HepG2 (cell line): Measurements from ENCODE around the gene CEP135. TPM values are rescaled to one million over a fixed set of nuclear protein-coding genes. Genes with fewer than 3 reads are reported as not detected.

Source experiments
- EHMT2 ChIP-seq: fragments of 200-600 bp; sonication (generic); IDR thresholded peaks from 2 replicates; pipeline ENCODE4 v1.7.0; 2017; ENCODE audit warnings: antibody characterized with exemption, low read depth, low read length, borderline replicate concordance
- GFI1 ChIP-seq: sonication (generic); formaldehyde crosslinking; IDR thresholded peaks from 2 replicates; pipeline ENCODE4 v1.5.0; 2020; ENCODE audit warnings: missing genetic modification reagents, mild to moderate bottlenecking, borderline replicate concordance
- NFE2 ChIP-seq: sonication (generic); formaldehyde crosslinking; IDR thresholded peaks from 2 replicates; pipeline ENCODE4 v1.4.0; 2020; ENCODE audit warnings: missing genetic modification reagents
- NR2F6 ChIP-seq, 2 experiments: IDR thresholded peaks; 2 replicates each; pipeline ENCODE4 v1.6.1; 2016; ENCODE audit warnings: antibody characterized with exemption in 1 of 2, mild to moderate bottlenecking in 1 of 2
- PHF8 ChIP-seq: sonication (generic); formaldehyde crosslinking; IDR thresholded peaks from 2 replicates; pipeline ENCODE4 v1.5.0; 2020; ENCODE audit warnings: missing genetic modification reagents
- POLR2AphosphoS5 ChIP-seq: IDR thresholded peaks from 2 replicates; pipeline ENCODE4 v1.6.1; 2012; ENCODE audit warnings: low read depth, low read length
- SMAD1 ChIP-seq: sonication (generic); formaldehyde crosslinking; IDR thresholded peaks from 2 replicates; pipeline ENCODE4 v1.4.0; 2020; ENCODE audit warnings: missing genetic modification reagents, low read depth, mild to moderate bottlenecking, borderline replicate concordance
- TBX3 ChIP-seq: fragments of 450-650 bp; IDR thresholded peaks from 2 replicates; pipeline ENCODE4 v1.6.1; 2017; ENCODE audit warnings: antibody characterized with exemption, mild to moderate bottlenecking, inconsistent platforms, borderline replicate concordance
- U2AF1 ChIP-seq: fragments of 200-400 bp; formaldehyde crosslinking; optimal IDR thresholded peaks from 2 replicates; pipeline ENCODE3; 2017; ENCODE audit warnings: mild to moderate bottlenecking, low read depth, low read length
- ZBTB42 ChIP-seq: sonication (generic); formaldehyde crosslinking; IDR thresholded peaks from 2 replicates; pipeline ENCODE4 v1.5.0; 2020; ENCODE audit warnings: mild to moderate bottlenecking, missing genetic modification reagents
- ZBTB8A ChIP-seq: sonication (generic); formaldehyde crosslinking; IDR thresholded peaks from 2 replicates; pipeline ENCODE4 v1.4.0; 2020; ENCODE audit warnings: mild to moderate bottlenecking, low read depth, missing genetic modification reagents, borderline replicate concordance
- ZFP41 ChIP-seq: sonication (generic); formaldehyde crosslinking; IDR thresholded peaks from 2 replicates; pipeline ENCODE4 v1.4.0; 2020; ENCODE audit warnings: mild to moderate bottlenecking, missing genetic modification reagents, borderline replicate concordance
- ZFYVE20 ChIP-seq: sonication (generic); formaldehyde crosslinking; IDR thresholded peaks from 2 replicates; pipeline ENCODE4 v1.8.0; 2023; ENCODE audit warnings: low read depth, mild to moderate bottlenecking, moderate library complexity, missing genetic modification reagents, borderline replicate concordance
- ZIK1 ChIP-seq: sonication (generic); formaldehyde crosslinking; IDR thresholded peaks from 2 replicates; pipeline ENCODE4 v1.5.0; 2020; ENCODE audit warnings: mild to moderate bottlenecking, low read depth, missing genetic modification reagents, borderline replicate concordance
- ZMYM2 ChIP-seq: sonication (generic); formaldehyde crosslinking; IDR thresholded peaks from 2 replicates; pipeline ENCODE4 v1.8.0; 2022; ENCODE audit warnings: mild to moderate bottlenecking, missing genetic modification reagents
- ZNF121 ChIP-seq: sonication (generic); formaldehyde crosslinking; IDR thresholded peaks from 2 replicates; pipeline ENCODE4 v1.5.0; 2020; ENCODE audit warnings: mild to moderate bottlenecking, missing genetic modification reagents
- ZNF143 ChIP-seq: sonication (generic); formaldehyde crosslinking; IDR thresholded peaks from 2 replicates; pipeline ENCODE4 v1.4.0; 2020; ENCODE audit warnings: missing genetic modification reagents
- ZNF282 ChIP-seq: fragments of 450-650 bp; IDR thresholded peaks from 2 replicates; pipeline ENCODE4 v1.6.1; 2018; ENCODE audit not compliant: partially characterized antibody
- ZNF30 ChIP-seq: sonication (generic); formaldehyde crosslinking; IDR thresholded peaks from 2 replicates; pipeline ENCODE4 v1.5.0; 2020; ENCODE audit warnings: mild to moderate bottlenecking, missing genetic modification reagents
- ZNF350 ChIP-seq: sonication (generic); formaldehyde crosslinking; IDR thresholded peaks from 2 replicates; pipeline ENCODE4 v1.4.0; 2020; ENCODE audit warnings: mild to moderate bottlenecking, low read depth, missing genetic modification reagents, borderline replicate concordance
- ZNF44 ChIP-seq: sonication (generic); formaldehyde crosslinking; IDR thresholded peaks from 2 replicates; pipeline ENCODE4 v1.5.1; 2020; ENCODE audit warnings: mild to moderate bottlenecking, missing genetic modification reagents
- ZNF484 ChIP-seq: sonication (generic); formaldehyde crosslinking; IDR thresholded peaks from 2 replicates; pipeline ENCODE4 v1.5.1; 2020; ENCODE audit warnings: mild to moderate bottlenecking, low read depth, missing genetic modification reagents, borderline replicate concordance
- ZNF720 ChIP-seq: sonication (generic); formaldehyde crosslinking; IDR thresholded peaks from 2 replicates; pipeline ENCODE4 v1.4.0; 2020; ENCODE audit warnings: missing genetic modification reagents
- ZNF773 ChIP-seq: sonication (generic); formaldehyde crosslinking; IDR thresholded peaks from 2 replicates; pipeline ENCODE4 v1.4.0; 2020; ENCODE audit warnings: missing genetic modification reagents, borderline replicate concordance
- ZNF841 ChIP-seq: sonication (generic); formaldehyde crosslinking; IDR thresholded peaks from 2 replicates; pipeline ENCODE4 v1.8.1; 2023; ENCODE audit warnings: missing genetic modification reagents, borderline replicate concordance
- polyA plus RNA-seq, 8 experiments: library from polyadenylated mRNA; depleted of rRNA in 3 of 8; stranded (reverse) in 7 of 8; unstranded in 1 of 8; fragments of >200 nt; fragmentation: Illumina TruSeq in 4 of 8; extraction: Trizol in 4 of 8; gene quantifications; 2 replicates each; pipeline versions ENCODE4 v1.2.1 to v1.2.3, GENCODE V29; 2011 to 2016; ENCODE audit warnings: low read depth in 4 of 8, missing spikeins in 1 of 8, mixed read lengths in 1 of 8; ENCODE audit not compliant: insufficient read depth in 1 of 8
- total RNA-seq, 5 experiments: library from RNA; depleted of rRNA; stranded (reverse); fragments of >200 nt; fragmentation: Illumina TruSeq; extraction: Trizol; gene quantifications; 2 replicates each; pipeline ENCODE4 v1.2.3, GENCODE V29; 2016; ENCODE audit warnings: low read depth in 1 of 5
- TF ChIP-seq, protein P1 (sequence below): sonication (generic); formaldehyde crosslinking; IDR thresholded peaks from 2 replicates; pipeline ENCODE4 v1.4.0; 2020; ENCODE audit warnings: mild to moderate bottlenecking, missing genetic modification reagents
- TF ChIP-seq, protein P2 (sequence below): sonication (generic); formaldehyde crosslinking; IDR thresholded peaks from 2 replicates; pipeline ENCODE4 v1.4.0; 2020; ENCODE audit warnings: missing genetic modification reagents, borderline replicate concordance

Gene CEP135
- total and polyA plus RNA-seq, 2 of the 13 experiments (the other 11 are each of a cell fraction or from before 2014, with no cell fraction given), result 1.7 to 8.8 TPM

DNA sequence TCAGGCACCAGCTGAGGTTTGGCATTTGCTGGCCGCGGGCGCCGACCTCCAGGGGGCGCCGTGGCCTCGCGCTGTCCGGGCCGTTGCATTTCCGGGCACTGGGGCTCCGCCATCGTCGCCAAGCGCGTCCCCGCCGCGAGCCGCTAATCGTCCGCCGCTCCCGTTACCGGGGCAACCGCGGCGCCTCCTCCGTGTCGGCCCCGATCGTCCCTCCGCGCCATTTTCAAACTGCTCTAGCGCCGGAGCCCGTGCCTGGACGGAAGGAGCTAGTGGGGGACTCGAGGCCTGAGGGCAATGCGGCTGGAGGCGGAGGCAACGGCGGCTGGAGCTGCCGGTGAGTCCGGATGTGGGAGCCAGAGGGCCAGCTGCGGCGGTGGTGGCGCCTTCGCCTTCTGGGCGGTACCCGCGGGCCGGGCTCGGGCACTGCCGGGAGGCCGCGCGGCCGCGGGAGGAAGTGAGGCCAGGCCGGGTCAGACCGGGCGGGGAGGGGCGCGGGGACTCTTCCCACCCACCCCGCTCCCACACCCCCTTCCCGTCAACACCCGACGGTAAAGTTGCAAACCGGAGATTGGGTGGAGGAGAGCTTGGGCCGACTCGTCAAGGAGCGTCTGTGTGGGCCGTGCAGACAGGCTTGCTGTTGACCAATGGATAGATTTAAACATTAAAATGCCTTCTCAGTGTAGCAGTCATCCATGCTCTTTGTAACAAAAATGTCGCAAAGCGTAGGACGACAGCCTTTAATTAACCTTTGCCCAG, at the start of gene CEP135 (continued):
- TF ChIP-seq ZBTB8A (CRISPR knock-in tag) (no peak), GFI1 (CRISPR knock-in tag) (peak; percentile 69; the same call in 1 of the 2 replicates), ZNF121 (0 out of 2 replicates have a peak, but pooled peaks have one; percentile 11), ZNF30 (CRISPR knock-in tag) (no peak), TBX3 (no peak), ZNF484 (CRISPR knock-in tag) (no peak), ZNF350 (CRISPR knock-in tag) (peak; percentile 89; the same call in 1 of the 2 replicates), POLR2AphosphoS5 (peak; percentile 44), ZMYM2 (peak; percentile 74), ZNF841 (CRISPR knock-in tag) (peak; percentile 83), U2AF1 (no peak), SMAD1 (peak; percentile 88; the same call in 1 of the 2 replicates), ZNF44 (peak; percentile 73; the same call in 1 of the 2 replicates), ZNF720 (CRISPR knock-in tag) (no peak), ZBTB42 (CRISPR knock-in tag) (peak; percentile 77; the same call in 1 of the 2 replicates), PHF8 (peak; percentile 94), ZNF773 (CRISPR knock-in tag) (peak; percentile 22; the same call in 1 of the 2 replicates), ZFYVE20 (no peak), NFE2 (CRISPR knock-in tag) (no peak), ZNF143 (CRISPR knock-in tag) (peak; percentile 68), ZFP41 (CRISPR knock-in tag) (0 out of 2 replicates have a peak, but pooled peaks have one; percentile 53), ZIK1 (CRISPR knock-in tag) (peak; percentile 84), NR2F6 (IDR thresholded peaks at IDR 0.05) (0 out of 2 replicates have a peak, but pooled peaks have one; percentile 17), NR2F6 (CRISPR knock-in tag; IDR thresholded peaks at IDR 0.05) (peak; percentile 62; the same call in 1 of the 2 replicates), EHMT2 (no peak), ZNF282 (no peak)
- TF ChIP-seq, protein P1, sequence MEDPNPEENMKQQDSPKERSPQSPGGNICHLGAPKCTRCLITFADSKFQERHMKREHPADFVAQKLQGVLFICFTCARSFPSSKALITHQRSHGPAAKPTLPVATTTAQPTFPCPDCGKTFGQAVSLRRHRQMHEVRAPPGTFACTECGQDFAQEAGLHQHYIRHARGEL (CRISPR knock-in tag), result 0 out of 2 replicates have a peak, but pooled peaks have one; percentile 81
- TF ChIP-seq, protein P2, sequence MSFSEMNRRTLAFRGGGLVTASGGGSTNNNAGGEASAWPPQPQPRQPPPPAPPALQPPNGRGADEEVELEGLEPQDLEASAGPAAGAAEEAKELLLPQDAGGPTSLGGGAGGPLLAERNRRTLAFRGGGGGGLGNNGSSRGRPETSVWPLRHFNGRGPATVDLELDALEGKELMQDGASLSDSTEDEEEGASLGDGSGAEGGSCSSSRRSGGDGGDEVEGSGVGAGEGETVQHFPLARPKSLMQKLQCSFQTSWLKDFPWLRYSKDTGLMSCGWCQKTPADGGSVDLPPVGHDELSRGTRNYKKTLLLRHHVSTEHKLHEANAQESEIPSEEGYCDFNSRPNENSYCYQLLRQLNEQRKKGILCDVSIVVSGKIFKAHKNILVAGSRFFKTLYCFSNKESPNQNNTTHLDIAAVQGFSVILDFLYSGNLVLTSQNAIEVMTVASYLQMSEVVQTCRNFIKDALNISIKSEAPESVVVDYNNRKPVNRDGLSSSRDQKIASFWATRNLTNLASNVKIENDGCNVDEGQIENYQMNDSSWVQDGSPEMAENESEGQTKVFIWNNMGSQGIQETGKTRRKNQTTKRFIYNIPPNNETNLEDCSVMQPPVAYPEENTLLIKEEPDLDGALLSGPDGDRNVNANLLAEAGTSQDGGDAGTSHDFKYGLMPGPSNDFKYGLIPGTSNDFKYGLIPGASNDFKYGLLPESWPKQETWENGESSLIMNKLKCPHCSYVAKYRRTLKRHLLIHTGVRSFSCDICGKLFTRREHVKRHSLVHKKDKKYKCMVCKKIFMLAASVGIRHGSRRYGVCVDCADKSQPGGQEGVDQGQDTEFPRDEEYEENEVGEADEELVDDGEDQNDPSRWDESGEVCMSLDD, result no peak
